GM12801 (cell line): ENCODE data around the gene POLR3F.

ENCODE experiments used
- CTCF ChIP-seq: IDR thresholded peaks from one replicate; pipeline ENCODE4 v1.5.1; 2011; ENCODE audit warnings: control low read depth; ENCODE audit not compliant: insufficient read length; ENCODE audit errors: extremely low read depth

POLR3F gene

DNA sequence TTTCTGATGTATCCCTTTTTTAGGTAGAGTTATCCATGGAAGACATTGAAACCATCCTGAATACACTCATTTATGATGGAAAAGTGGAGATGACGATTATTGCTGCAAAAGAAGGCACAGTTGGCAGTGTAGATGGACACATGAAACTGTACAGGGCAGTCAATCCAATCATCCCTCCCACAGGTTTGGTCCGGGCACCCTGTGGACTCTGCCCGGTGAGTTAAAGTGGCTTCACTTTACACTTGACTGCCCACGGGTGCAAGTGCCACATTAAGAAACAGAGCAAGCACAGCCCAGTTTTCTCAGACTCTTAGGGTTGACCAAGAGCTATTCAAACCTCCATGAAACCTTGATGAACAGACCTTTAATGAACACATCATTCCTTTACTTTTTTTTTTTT lies 14.4 kb downstream of the POLR3F start:
- no peak for TF ChIP-seq CTCF

- TF ChIP-seq CTCF = no peak
Measured at GRCh38 chr20:18488301-18488700, 21.1 kb downstream of the POLR3F start.

DNA sequence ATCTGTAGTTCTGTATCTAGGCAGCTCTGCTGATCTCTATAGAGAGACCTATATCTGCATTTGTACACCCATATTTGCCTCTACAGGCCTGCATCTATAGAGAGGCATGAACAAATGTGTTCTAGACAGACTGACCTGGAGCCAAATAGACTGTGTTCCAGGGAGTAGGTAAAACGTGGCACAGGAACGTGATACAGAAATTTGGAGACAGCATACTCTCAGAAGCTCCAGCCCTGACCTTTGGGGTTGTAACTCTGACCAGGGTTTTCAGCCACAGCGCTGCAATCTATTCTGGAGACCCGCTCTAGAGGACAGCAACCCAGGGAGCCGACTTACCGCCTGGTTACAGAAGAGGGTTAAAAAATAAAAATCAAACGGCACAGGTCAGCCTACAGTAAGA lies 28.9 kb downstream of the POLR3F start:
- TF ChIP-seq CTCF = no peak

GRCh38 chr20:18496740-18497592 lies 29.8 kb downstream of the POLR3F start, which contains the start of gene RBBP9:
Gene RBBP9, minus strand, starts transcription at chr20:18497225. Its CDS starts 58 bp downstream, at chr20:18497167.
- TF ChIP-seq CTCF = no peak

DNA sequence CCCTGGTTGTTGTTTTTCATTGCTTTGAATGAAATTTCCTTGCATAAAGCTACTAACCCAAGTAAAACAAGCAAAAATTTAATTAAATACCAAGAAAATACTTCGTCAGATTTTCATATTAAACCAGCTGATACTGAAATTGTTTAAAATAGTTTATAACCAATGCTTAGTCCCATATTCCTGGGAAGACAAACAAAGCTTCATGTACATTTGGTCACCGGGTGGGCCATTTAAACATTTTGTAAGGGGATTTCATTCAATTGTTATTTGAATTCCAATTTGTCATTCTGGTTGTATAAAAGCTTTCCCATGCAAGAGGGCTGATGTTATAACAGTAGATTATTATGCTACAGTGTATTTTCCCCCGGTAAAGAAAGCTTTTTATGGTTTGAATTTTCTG lies 30.4 kb downstream of the POLR3F start:
- TF ChIP-seq CTCF = no peak

DNA sequence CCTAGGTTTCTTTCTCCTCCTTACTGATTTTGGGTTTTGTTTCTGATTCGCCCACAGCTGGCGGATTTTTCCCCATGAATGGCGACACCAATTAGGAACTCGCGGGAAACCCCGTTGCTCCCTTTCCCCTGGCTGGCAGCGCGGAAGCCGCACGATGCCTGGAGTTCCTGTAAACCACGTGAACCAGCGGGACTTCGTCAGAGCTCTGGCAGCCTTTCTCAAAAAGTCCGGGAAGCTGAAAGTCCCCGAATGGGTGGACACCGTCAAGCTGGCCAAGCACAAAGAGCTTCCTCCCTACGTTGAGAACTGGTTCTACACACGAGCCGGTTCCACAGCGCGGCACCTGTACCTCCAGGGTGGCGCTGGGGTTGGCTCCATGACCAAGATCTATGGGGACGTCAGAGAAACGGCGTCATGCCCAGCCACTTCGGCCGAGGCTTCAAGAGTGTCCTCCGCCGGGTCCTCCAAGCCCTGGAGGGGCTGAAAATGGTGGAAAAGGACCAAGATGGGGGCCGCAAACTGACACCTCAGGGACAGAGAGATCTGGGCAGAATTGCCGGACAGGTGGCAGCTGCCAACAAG lies 37.4 kb downstream of the POLR3F start:
- no peak for TF ChIP-seq CTCF

DNA sequence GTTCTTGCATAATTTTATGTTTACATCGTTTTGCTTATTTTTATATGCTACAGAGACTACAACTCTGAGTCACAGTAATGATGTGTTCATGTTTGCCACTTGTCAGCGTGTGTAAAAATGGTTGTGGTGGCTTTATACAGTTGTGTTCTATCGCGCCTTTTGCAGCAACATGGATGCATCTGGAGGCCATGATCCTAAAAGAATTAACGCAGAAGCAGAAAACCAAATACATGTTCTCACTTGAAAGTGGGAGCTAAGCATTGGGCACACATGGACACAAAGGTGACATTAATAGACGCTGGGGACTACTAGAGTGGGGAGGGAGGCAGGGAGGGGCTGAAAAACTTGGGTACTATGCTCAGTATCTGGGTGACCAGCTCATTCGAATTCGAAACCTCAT lies 39.6 kb downstream of the POLR3F start:
- TF ChIP-seq CTCF = no peak
